Stimulated activated CD4-positive, alpha-beta T cell treated with anti-CD3 and anti-CD28 coated beads, Interleukin-4, amount 100 ng/mL, for 1 hour (primary cell): ENCODE measurements around the gene BACH2.
A peak's percentile ranks its signal among the peaks of the same experiment; 100 is the strongest.

Experiments
- DNase-seq: peaks from one replicate; pipeline ENCODE4 v3.0.0-alpha.2; 2020

The BACH2 gene

GRCh38 chr6:90277302-90278011, 19.2 kb downstream of the BACH2 start:
- DNase-seq = no peak

GRCh38 chr6:90274451-90275030, 22.1 kb downstream of the BACH2 start:
- DNase-seq = peak; percentile 86

GRCh38 chr6:90273863-90274262, 22.8 kb downstream of the BACH2 start:
- DNase-seq = no peak

GRCh38 chr6:90272895-90273294, 23.7 kb downstream of the BACH2 start:
- no peak for DNase-seq

GRCh38 chr6:90271831-90272230, 24.8 kb downstream of the BACH2 start:
- DNase-seq = no peak

GRCh38 chr6:90269334-90269733, 27.3 kb downstream of the BACH2 start:
- DNase-seq = no peak

GRCh38 chr6:90268178-90268577, 28.5 kb downstream of the BACH2 start:
- no peak for DNase-seq

- no peak for DNase-seq
Measured at GRCh38 chr6:90266905-90267621, 29.6 kb downstream of the BACH2 start.

GRCh38 chr6:90264561-90264960, 32.1 kb downstream of the BACH2 start:
- no peak for DNase-seq

GRCh38 chr6:90263633-90264032, 33.0 kb downstream of the BACH2 start:
- no peak for DNase-seq

GRCh38 chr6:90261801-90262200, 34.8 kb downstream of the BACH2 start:
- no peak for DNase-seq

- no peak for DNase-seq
Measured at GRCh38 chr6:90257486-90257738, 39.2 kb downstream of the BACH2 start.

- no peak for DNase-seq
Measured at GRCh38 chr6:90256698-90257485, 39.8 kb downstream of the BACH2 start.

- no peak for DNase-seq
Measured at GRCh38 chr6:90253631-90254030, 43.0 kb downstream of the BACH2 start.

- no peak for DNase-seq
Measured at GRCh38 chr6:90251295-90251992, 45.2 kb downstream of the BACH2 start.

GRCh38 chr6:90250405-90250804, 46.2 kb downstream of the BACH2 start:
- DNase-seq = no peak

- peak; percentile 39 for DNase-seq
Measured at GRCh38 chr6:90249458-90249857, 47.2 kb downstream of the BACH2 start.

GRCh38 chr6:90249034-90249433, 47.6 kb downstream of the BACH2 start:
- DNase-seq = no peak

- DNase-seq = no peak
Measured at GRCh38 chr6:90247262-90247661, 49.4 kb downstream of the BACH2 start.

- DNase-seq = no peak
Measured at GRCh38 chr6:90241229-90241880, 55.3 kb downstream of the BACH2 start.

- no peak for DNase-seq
Measured at GRCh38 chr6:90238496-90239266, 58.0 kb downstream of the BACH2 start.
